K562 (cell line): ENCODE measurements around the gene ACACB. TPM values are rescaled to one million over a fixed set of nuclear protein-coding genes. Genes with fewer than 3 reads are reported as not detected.

Experiments
- ATAC-seq: fragments of 200-7000 bp; cut with Tn5 transposase; 3 replicates; pipeline ENCODE4 v1.9.1; 2020; ENCODE audit warnings: moderate library complexity
- BruUV-seq: library from RNA; stranded (reverse); fragments of 400-500 nt; replicated peaks from 2 replicates; lab custom pipeline; 2021; lab: Mats Ljungman, UMichigan
- CTCF ChIA-PET: fragments of 300-600 bp; formaldehyde crosslinking; extraction: SDS; loops from one replicate; lab custom pipeline; 2021; ENCODE audit warnings: low intra/inter-chr PET ratio; lab: Yijun Ruan, JAX
- POLR2A ChIA-PET: fragments of 300-600, 350-650 bp; sonication (Branson Sonifier 250); formaldehyde crosslinking; extraction: SDS; loops from one replicate; lab custom pipeline; 2021; ENCODE audit warnings: antibody characterized with exemption, inconsistent platforms; lab: Yijun Ruan, JAX
- DNase-seq, 4 experiments: peaks; one replicate each; pipeline versions ENCODE4 v3.0.0 to v3.0.0-alpha.2; 2011 to 2018; ENCODE audit warnings: low spot score in 3 of 4, mixed read lengths in 3 of 4; ENCODE audit errors: extremely low read depth in 1 of 4
- FAIRE-seq: peaks from 2 replicates; lab custom pipeline; 2011; peaks lifted over from hg19 to GRCh38; lab: Jason Lieb, UNC
- H2AFZ ChIP-seq: 2 replicates; pipeline ENCODE4 v1.6.0; 2011; ENCODE audit warnings: low read depth, low read length, control low read depth, inconsistent platforms
- H3K27ac ChIP-seq: fragments of 200-600 bp; 3 replicates; pipeline ENCODE4 v1.8.0; 2011; ENCODE audit warnings: low read depth, mild to moderate bottlenecking, control low read depth, inconsistent platforms, low read length, moderate library complexity, mixed read lengths; ENCODE audit errors: extremely low read depth
- H3K27me3 ChIP-seq, 2 experiments: fragments of 300-600 bp in 1 of 2; 2 replicates in 1 of 2; 3 replicates in 1 of 2; pipeline versions ENCODE4 v1.6.0 to v1.8.0; 2011; ENCODE audit warnings: inconsistent platforms in 2 of 2, low read length in 2 of 2, mild to moderate bottlenecking in 1 of 2, mixed read lengths in 1 of 2, moderate library complexity in 1 of 2; ENCODE audit not compliant: control insufficient read depth in 2 of 2, insufficient read depth in 2 of 2
- H3K36me3 ChIP-seq: fragments of 300-600 bp; 3 replicates; pipeline ENCODE4 v1.8.0; 2011; ENCODE audit warnings: mild to moderate bottlenecking, low read length, inconsistent platforms; ENCODE audit not compliant: control insufficient read depth, insufficient read depth
- H3K4me1 ChIP-seq, 2 experiments: fragments of 200-600 bp in 1 of 2; replicated peaks in 1 of 2; 2 replicates in 1 of 2; 3 replicates in 1 of 2; pipeline versions ENCODE4 v1.5.1 to v1.8.0; 2011; ENCODE audit warnings: inconsistent platforms in 2 of 2, low read length in 2 of 2, mild to moderate bottlenecking in 1 of 2, mixed read lengths in 1 of 2, moderate library complexity in 1 of 2; ENCODE audit not compliant: control insufficient read depth in 2 of 2, insufficient read depth in 2 of 2
- H3K4me2 ChIP-seq: 2 replicates; pipeline ENCODE4 v1.6.1; 2011; ENCODE audit warnings: low read length, control low read depth, inconsistent platforms, mixed read lengths; ENCODE audit not compliant: insufficient read depth
- H3K4me3 ChIP-seq: fragments of 200-600 bp; sonication (generic), shearing (Covaris generic); 2 replicates; pipeline ENCODE4 v1.5.1; 2016; ENCODE audit warnings: control low read depth, inconsistent platforms
- H3K79me2 ChIP-seq: fragments of 200-600 bp; 3 replicates; pipeline ENCODE4 v1.8.0; 2011; ENCODE audit warnings: low read length, inconsistent platforms; ENCODE audit not compliant: control insufficient read depth, insufficient read depth
- H3K9ac ChIP-seq, 2 experiments: 2 replicates each; pipeline versions ENCODE4 v1.6.0 to v1.6.1; 2011; ENCODE audit warnings: low read depth in 2 of 2, low read length in 2 of 2, control low read depth in 1 of 2, inconsistent platforms in 1 of 2, mild to moderate bottlenecking in 1 of 2, mixed read lengths in 1 of 2; ENCODE audit not compliant: insufficient read depth in 1 of 2
- H3K9me1 ChIP-seq: one replicate; pipeline ENCODE4 v1.6.0; 2011; ENCODE audit warnings: inconsistent platforms, mild to moderate bottlenecking, low read length, moderate library complexity; ENCODE audit not compliant: control insufficient read depth, insufficient read depth
- H3K9me3 ChIP-seq: replicated peaks from 2 replicates; pipeline ENCODE4 v1.5.1; 2011; ENCODE audit warnings: low read depth, low read length, inconsistent platforms; ENCODE audit not compliant: control insufficient read depth, insufficient read depth
- H4K20me1 ChIP-seq: replicated peaks from 2 replicates; pipeline ENCODE4 v1.6.1; 2011; ENCODE audit warnings: low read length, inconsistent platforms, mixed read lengths; ENCODE audit not compliant: control insufficient read depth, insufficient read depth
- BCOR ChIP-seq: fragments of 450-650 bp; IDR thresholded peaks from 2 replicates; pipeline ENCODE4 v1.6.1; 2016
- EP400 ChIP-seq: fragments of 450-650 bp; IDR thresholded peaks from 2 replicates; pipeline ENCODE4 v1.6.1; 2017; ENCODE audit warnings: antibody characterized with exemption, mild to moderate bottlenecking, moderate library complexity
- GATAD2B ChIP-seq: fragments of 450-650 bp; IDR thresholded peaks from 2 replicates; pipeline ENCODE4 v1.6.1; 2017; ENCODE audit warnings: mild to moderate bottlenecking, borderline replicate concordance
- RBM25 ChIP-seq: fragments of 200-400 bp; formaldehyde crosslinking; IDR thresholded peaks from 2 replicates; pipeline ENCODE4 v1.6.1; 2018; ENCODE audit warnings: low read length, low read depth, moderate library complexity; ENCODE audit not compliant: severe bottlenecking
- RFX1 ChIP-seq: fragments of 450-650 bp; IDR thresholded peaks from 2 replicates; pipeline ENCODE4 v1.6.1; 2016; ENCODE audit warnings: mild to moderate bottlenecking, moderate library complexity
- SAFB ChIP-seq: fragments of 200-400 bp; formaldehyde crosslinking; IDR thresholded peaks from 2 replicates; pipeline ENCODE4 v1.6.1; 2017; ENCODE audit warnings: low read depth, low read length, borderline replicate concordance
- SAP30 ChIP-seq: fragments of 200-600 bp; sonication (generic); IDR thresholded peaks from 2 replicates; pipeline ENCODE4 v1.6.1; 2012; ENCODE audit warnings: borderline replicate concordance, low read depth, mild to moderate bottlenecking, moderate library complexity, low read length, control low read depth, inconsistent platforms; ENCODE audit not compliant: insufficient read depth, poor library complexity, severe bottlenecking
- STAT5A ChIP-seq: IDR thresholded peaks from 2 replicates; pipeline ENCODE4 v1.6.1; 2012; ENCODE audit warnings: low read length, inconsistent platforms, borderline replicate concordance
- TBL1XR1 ChIP-seq, 2 experiments: IDR thresholded peaks; 2 replicates each; pipeline ENCODE4 v1.6.1; 2012; ENCODE audit warnings: improper control_type of control experiment in 2 of 2, low read length in 2 of 2, mild to moderate bottlenecking in 1 of 2
- ZBED1 ChIP-seq: IDR thresholded peaks from 2 replicates; pipeline ENCODE4 v1.6.1; 2014
- ZBTB17 ChIP-seq: fragments of 450-650 bp; formaldehyde crosslinking; IDR thresholded peaks from 2 replicates; pipeline ENCODE4 v1.4.0; 2020; ENCODE audit warnings: mild to moderate bottlenecking
- ZFP36 ChIP-seq: fragments of 150-350 bp; IDR thresholded peaks from 2 replicates; pipeline ENCODE4 v1.6.1; 2018; ENCODE audit warnings: low read length, low read depth; ENCODE audit not compliant: partially characterized antibody
- ZKSCAN1 ChIP-seq: fragments of 150-350 bp; IDR thresholded peaks from 2 replicates; pipeline ENCODE4 v1.6.1; 2016; ENCODE audit warnings: low read depth, low read length
- ZKSCAN3 ChIP-seq: fragments of 250-450 bp; sonication (Bioruptor Pico); IDR thresholded peaks from 2 replicates; pipeline ENCODE4 v1.4.0; 2020
- ZNF12 ChIP-seq: sonication (generic); formaldehyde crosslinking; IDR thresholded peaks from 2 replicates; pipeline ENCODE4 v1.4.0; 2020; ENCODE audit warnings: mild to moderate bottlenecking, missing genetic modification reagents
- ZNF146 ChIP-seq: IDR thresholded peaks from one replicate; pipeline ENCODE4 v1.6.1; 2018; ENCODE audit warnings: missing compliant biosample characterization; ENCODE audit not compliant: unreplicated experiment
- ZNF436 ChIP-seq: fragments of 250-450, 450-650 bp; sonication (Bioruptor Pico); formaldehyde crosslinking; IDR thresholded peaks from 2 replicates; pipeline ENCODE4 v1.7.0; 2020; ENCODE audit warnings: mild to moderate bottlenecking
- ZNF668 ChIP-seq: fragments of 250-450 bp; sonication (Bioruptor Pico); IDR thresholded peaks from 2 replicates; pipeline ENCODE4 v1.8.0; 2022; ENCODE audit warnings: mild to moderate bottlenecking, inconsistent platforms
- ZNF785 ChIP-seq: fragments of 250-450 bp; sonication (Bioruptor Pico); IDR thresholded peaks from 2 replicates; pipeline ENCODE4 v1.4.0; 2020; ENCODE audit warnings: mild to moderate bottlenecking
- WGBS: fragments of 100-300 bp; shearing (Covaris generic); methylation state at CpG from one replicate; pipeline ENCODE4 v1.1.6; 2016; ENCODE audit warnings: low coverage, mixed read lengths; ENCODE audit not compliant: insufficient coverage; ENCODE audit errors: missing lambda C conversion rate; 5-methylcytosine and 5-hydroxymethylcytosine counted together
- in situ Hi-C: fragments of 300-500 bp; cut with MboI; formaldehyde crosslinking; loops from 4 replicates; pipeline ENCODE4 v1.15.0; 2018; ENCODE audit warnings: inconsistent platforms, mixed read lengths
- intact Hi-C: fragments of 100-400 bp; cut with micrococcal nuclease; formaldehyde crosslinking; loops from 2 replicates; pipeline ENCODE4 v1.14.2; 2022
- polyA plus RNA-seq, 8 experiments: library from polyadenylated mRNA; depleted of rRNA in 4 of 8; stranded (reverse) in 5 of 8; unstranded in 3 of 8; fragments of >200 nt; fragmentation: Nextera tagmentation in 2 of 8; fragmentation: Illumina TruSeq in 1 of 8; extraction: Ambion mirVana in 2 of 8; extraction: Trizol in 1 of 8; gene quantifications; 2 replicates each; pipeline versions ENCODE4 v1.2.1 to v1.2.3, GENCODE V29; 2011 to 2014; ENCODE audit warnings: inconsistent platforms in 1 of 8, missing spikeins in 1 of 8
- total RNA-seq, 7 experiments: library from RNA; depleted of rRNA in 6 of 7; stranded (reverse); fragments of >200 nt in 6 of 7; fragmentation: Illumina TruSeq in 2 of 7; extraction: Trizol in 2 of 7; gene quantifications; 2 replicates each; pipeline versions ENCODE4 v1.2.1 to v1.2.3, GENCODE V29; 2011 to 2021; ENCODE audit warnings: low replicate concordance in 1 of 7

ACACB gene
- total and polyA plus RNA-seq, 9 of the 15 experiments (the other 6 are each of a cell fraction or from before 2014, with no cell fraction given), result 0.10 to 2.5 (median 0.83) TPM

DNA sequence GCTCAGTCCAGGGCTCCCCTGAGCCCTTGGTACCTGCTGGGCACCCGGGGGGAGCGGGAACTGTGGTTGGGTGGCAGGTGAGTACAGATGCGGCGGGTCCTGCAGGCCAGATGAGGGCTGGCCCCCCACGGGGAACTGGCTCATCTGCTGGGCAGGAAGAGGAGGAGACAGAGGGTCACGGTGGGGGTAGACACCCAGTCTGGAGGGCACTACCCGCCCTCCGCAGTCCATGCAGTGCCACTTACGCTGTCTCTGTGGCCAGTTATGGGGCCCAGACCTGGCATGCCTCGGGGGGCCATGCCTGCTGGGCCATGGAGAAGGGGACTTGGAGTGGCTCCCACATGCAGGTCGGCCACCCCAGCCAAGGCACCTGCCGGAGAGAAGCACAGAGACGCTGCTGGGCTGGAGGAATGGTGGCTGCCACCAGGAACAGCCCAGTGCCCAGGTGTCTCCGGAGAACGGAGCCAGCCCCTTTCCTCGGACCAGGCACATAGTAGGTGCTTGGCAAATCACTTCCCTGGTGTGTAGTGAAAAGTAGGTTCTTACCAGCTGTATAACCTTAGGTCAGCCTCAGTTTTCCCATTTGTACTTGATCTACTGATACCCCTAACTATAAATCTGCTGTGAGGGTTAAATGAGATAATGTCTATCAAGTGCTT is 171.6 kb downstream of the ACACB start:
- Histone ChIP-seq H2AFZ (no peak overlapping the region), H3K9ac (no peak overlapping the region), H3K36me3 (no peaks in the 10 kb centered on the region), H3K4me3 (no peak overlapping the region), H3K4me1 (peaks cover 0 to 15% of the 10 kb centered on the region in 2 experiments; a peak in 2 of 5 replicates), H3K79me2 (no peaks in the 10 kb centered on the region), H4K20me1 (peaks cover 4% of the 10 kb centered on the region), H3K9me3 (no peaks in the 10 kb centered on the region), H3K4me2 (no peak overlapping the region), H3K27ac (no peak overlapping the region), H3K27me3 (peaks cover 8 to 64% of the 10 kb centered on the region in 2 experiments; a peak in 4 of 5 replicates), H3K9me1 (no peaks in the 10 kb centered on the region)
- ChIA-PET CTCF (no interaction called here), POLR2A (no interaction called here)
- BruUV-seq, result no TSS peak
- no peak for DNase-seq
- FAIRE-seq, result no peak
- WGBS, result 4% methylated on average over 15 of the region's 16 CpGs
- no peak for ATAC-seq
- in situ Hi-C loops (no loop called here), intact Hi-C loops (no loop called here)
- TF ChIP-seq ZNF785 (CRISPR knock-in tag) (no peak), ZKSCAN1 (peak; percentile 79)

DNA sequence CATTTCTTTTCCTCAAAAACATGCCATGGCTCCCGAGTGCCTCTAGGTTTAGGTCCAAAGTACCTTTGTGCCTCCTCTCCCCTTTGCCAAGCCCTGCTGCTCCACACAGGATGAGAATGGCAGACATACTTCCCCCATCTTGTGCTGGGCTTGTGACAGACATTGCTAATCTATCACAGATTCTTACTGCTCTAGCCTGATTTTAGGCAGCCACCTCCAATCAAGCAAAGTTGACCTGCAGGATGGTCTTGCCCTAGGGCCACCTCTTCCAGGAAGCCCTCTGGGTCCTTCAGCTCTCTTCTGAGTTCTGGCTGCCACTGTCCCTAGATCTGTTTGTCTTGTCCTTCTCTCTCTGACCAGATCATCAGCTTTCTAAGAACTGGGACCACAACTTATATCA is 172.2 kb downstream of the ACACB start:
- intact Hi-C loops (no loop called here), in situ Hi-C loops (no loop called here)
- H4K20me1 ChIP-seq, result peaks cover 4% of the 10 kb centered on the region
- H3K27me3 ChIP-seq, result peaks cover 8 to 64% of the 10 kb centered on the region in 2 experiments; a peak in 4 of 5 replicates
- no peaks in the 10 kb centered on the region for H3K36me3 ChIP-seq
- ATAC-seq, result peak; percentile 29; the same call in 1 of the 3 replicates
- ChIA-PET POLR2A (interaction anchor here (0.7 kb wide), 1 partner anchor 42 kb away, joined by 3 read pairs; no protein-coding TSS in a partner anchor), CTCF (no interaction called here)
- no peak for DNase-seq
- no peak for FAIRE-seq
- H2AFZ ChIP-seq, result no peak overlapping the region
- H3K79me2 ChIP-seq, result no peaks in the 10 kb centered on the region
- H3K4me1 ChIP-seq, result peaks cover 0 to 15% of the 10 kb centered on the region in 2 experiments; a peak in 2 of 5 replicates
- no TSS peak for BruUV-seq
- no peak overlapping the region for H3K27ac ChIP-seq
- H3K9ac ChIP-seq, result no peak overlapping the region
- H3K4me3 ChIP-seq, result no peak overlapping the region
- no peak overlapping the region for H3K4me2 ChIP-seq
- no peaks in the 10 kb centered on the region for H3K9me1 ChIP-seq
- WGBS, result 0% methylated on average over 1 of the region's 1 CpG
- no peaks in the 10 kb centered on the region for H3K9me3 ChIP-seq
- TF ChIP-seq SAP30 (no peak), EP400 (no peak), GATAD2B (no peak), ZBTB17 (CRISPR knock-in tag) (peak; percentile 96), RBM25 (peak; percentile 46), TBL1XR1 (IDR thresholded peaks at IDR 0.05; ENCODE audit: low read length in 2 of 2) (no peak), RFX1 (no peak), ZNF12 (CRISPR knock-in tag) (no peak), ZNF146 (CRISPR knock-in tag) (no peak), ZFP36 (peak; percentile 95), BCOR (peak; percentile 55; the same call in 1 of the 2 replicates), ZKSCAN3 (CRISPR knock-in tag) (no peak), ZNF436 (peak; percentile 34; the same call in 1 of the 2 replicates), SAFB (no peak), STAT5A (no peak), ZNF668 (CRISPR knock-in tag) (no peak), ZBED1 (no peak)
